Measurements from ENCODE around the gene GNE. TPM values are rescaled to one million over a fixed set of nuclear protein-coding genes. Genes with fewer than 3 reads are reported as not detected.

The GNE gene
- total and polyA plus RNA-seq, 2 of the 13 experiments (the other 11 are each of a cell fraction or from before 2014, with no cell fraction given), result 16.1 to 24.1 TPM

DNA sequence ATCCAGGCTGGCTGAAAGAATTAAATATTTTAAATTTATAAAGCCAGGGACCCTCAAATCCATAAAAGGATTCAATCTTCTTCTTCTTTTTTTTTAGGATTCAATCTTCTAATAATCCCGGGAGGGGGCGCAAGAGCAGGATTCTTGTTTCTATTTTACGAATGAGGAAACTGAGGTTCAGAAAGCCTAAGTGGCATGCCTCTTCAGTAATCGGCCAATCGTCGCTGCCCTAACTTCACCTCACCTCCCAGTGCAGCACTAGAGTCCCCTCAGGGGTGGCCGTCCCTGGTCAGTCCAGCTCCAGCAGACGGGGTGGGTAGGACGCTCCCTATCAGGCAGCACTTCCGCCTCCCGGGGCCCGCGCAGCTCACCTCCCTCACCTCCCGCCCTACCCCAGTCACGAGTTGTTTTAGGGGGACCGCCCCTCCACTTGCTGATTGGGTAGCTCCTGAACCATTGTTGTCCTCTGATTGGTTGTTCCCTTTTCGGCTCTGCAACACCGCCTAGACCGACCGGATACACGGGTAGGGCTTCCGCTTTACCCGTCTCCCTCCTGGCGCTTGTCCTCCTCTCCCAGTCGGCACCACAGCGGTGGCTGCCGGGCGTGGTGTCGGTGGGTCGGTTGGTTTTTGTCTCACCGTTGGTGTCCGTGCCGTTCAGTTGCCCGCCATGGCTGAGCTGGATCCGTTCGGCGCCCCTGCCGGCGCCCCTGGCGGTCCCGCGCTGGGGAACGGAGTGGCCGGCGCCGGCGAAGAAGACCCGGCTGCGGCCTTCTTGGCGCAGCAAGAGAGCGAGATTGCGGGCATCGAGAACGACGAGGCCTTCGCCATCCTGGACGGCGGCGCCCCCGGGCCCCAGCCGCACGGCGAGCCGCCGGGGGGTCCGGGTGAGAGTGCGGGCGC is 67.6 kb downstream of the GNE start, which contains the start of gene CLTA (continued):
- TF ChIP-seq EP300 (IDR thresholded peaks at IDR 0.05; ENCODE audit: low read depth in 2 of 2, low read length in 2 of 2) (0 out of 4 replicates have a peak, but pooled peaks of 1 of the 2 experiments have one; percentile 8), EP300 (CRISPR knock-in tag; IDR thresholded peaks at IDR 0.05; ENCODE audit: borderline replicate concordance) (no peak; the same call in 1 of the 2 replicates), ZSCAN20 (CRISPR knock-in tag; IDR thresholded peaks at IDR 0.05; ENCODE audit: borderline replicate concordance) (0 out of 2 replicates have a peak, but pooled peaks have one; percentile 63), PCBP1 (IDR thresholded peaks at IDR 0.05; ENCODE audit: borderline replicate concordance, low read depth, low read length) (0 out of 2 replicates have a peak, but pooled peaks have one; percentile 30), ZNF879 (CRISPR knock-in tag; IDR thresholded peaks at IDR 0.05) (no peak), ZNF614 (CRISPR knock-in tag; IDR thresholded peaks at IDR 0.05; ENCODE audit: borderline replicate concordance) (peak; percentile 53; the same call in 1 of the 2 replicates), ZNF547 (CRISPR knock-in tag; IDR thresholded peaks at IDR 0.05) (peak; percentile 73; the same call in 1 of the 2 replicates), ZNF225 (CRISPR knock-in tag; IDR thresholded peaks at IDR 0.05) (0 out of 2 replicates have a peak, but pooled peaks have one; percentile 37), ZNF274 (CRISPR knock-in tag; IDR thresholded peaks at IDR 0.05) (peak; percentile 85), ZKSCAN1 (IDR thresholded peaks at IDR 0.05; ENCODE audit: low read length) (no peak), ZNF546 (CRISPR knock-in tag; conservative IDR thresholded peaks at IDR 0.05) (peak; percentile 76; the same call in 1 of the 2 replicates), ZNF589 (CRISPR knock-in tag; conservative IDR thresholded peaks at IDR 0.05) (0 out of 2 replicates have a peak, but pooled peaks have one; percentile 52), ELF1 (CRISPR knock-in tag; IDR thresholded peaks at IDR 0.05) (peak; percentile 94), PHF8 (CRISPR knock-in tag; IDR thresholded peaks at IDR 0.05) (peak; percentile 99), KDM2A (CRISPR knock-in tag; IDR thresholded peaks at IDR 0.05; ENCODE audit: borderline replicate concordance, low read depth) (peak; percentile 83), ZNF782 (CRISPR knock-in tag; IDR thresholded peaks at IDR 0.05; ENCODE audit: borderline replicate concordance) (peak; percentile 90; the same call in 1 of the 2 replicates), ZNF768 (CRISPR knock-in tag; IDR thresholded peaks at IDR 0.05) (peak; percentile 74; the same call in 1 of the 2 replicates), KLF9 (CRISPR knock-in tag; IDR thresholded peaks at IDR 0.05; ENCODE audit: low read depth) (no peak), THYN1 (CRISPR knock-in tag; IDR thresholded peaks at IDR 0.05; ENCODE audit: borderline replicate concordance, low read depth) (no peak; the same call in 1 of the 2 replicates)
- TF ChIP-seq, protein P1, sequence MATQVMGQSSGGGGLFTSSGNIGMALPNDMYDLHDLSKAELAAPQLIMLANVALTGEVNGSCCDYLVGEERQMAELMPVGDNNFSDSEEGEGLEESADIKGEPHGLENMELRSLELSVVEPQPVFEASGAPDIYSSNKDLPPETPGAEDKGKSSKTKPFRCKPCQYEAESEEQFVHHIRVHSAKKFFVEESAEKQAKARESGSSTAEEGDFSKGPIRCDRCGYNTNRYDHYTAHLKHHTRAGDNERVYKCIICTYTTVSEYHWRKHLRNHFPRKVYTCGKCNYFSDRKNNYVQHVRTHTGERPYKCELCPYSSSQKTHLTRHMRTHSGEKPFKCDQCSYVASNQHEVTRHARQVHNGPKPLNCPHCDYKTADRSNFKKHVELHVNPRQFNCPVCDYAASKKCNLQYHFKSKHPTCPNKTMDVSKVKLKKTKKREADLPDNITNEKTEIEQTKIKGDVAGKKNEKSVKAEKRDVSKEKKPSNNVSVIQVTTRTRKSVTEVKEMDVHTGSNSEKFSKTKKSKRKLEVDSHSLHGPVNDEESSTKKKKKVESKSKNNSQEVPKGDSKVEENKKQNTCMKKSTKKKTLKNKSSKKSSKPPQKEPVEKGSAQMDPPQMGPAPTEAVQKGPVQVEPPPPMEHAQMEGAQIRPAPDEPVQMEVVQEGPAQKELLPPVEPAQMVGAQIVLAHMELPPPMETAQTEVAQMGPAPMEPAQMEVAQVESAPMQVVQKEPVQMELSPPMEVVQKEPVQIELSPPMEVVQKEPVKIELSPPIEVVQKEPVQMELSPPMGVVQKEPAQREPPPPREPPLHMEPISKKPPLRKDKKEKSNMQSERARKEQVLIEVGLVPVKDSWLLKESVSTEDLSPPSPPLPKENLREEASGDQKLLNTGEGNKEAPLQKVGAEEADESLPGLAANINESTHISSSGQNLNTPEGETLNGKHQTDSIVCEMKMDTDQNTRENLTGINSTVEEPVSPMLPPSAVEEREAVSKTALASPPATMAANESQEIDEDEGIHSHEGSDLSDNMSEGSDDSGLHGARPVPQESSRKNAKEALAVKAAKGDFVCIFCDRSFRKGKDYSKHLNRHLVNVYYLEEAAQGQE (IDR thresholded peaks at IDR 0.05; ENCODE audit: borderline replicate concordance in 1 of 2, low read depth in 1 of 2, low read length in 2 of 2), result no peak; a peak in 1 of 4 replicates
- TF ChIP-seq, protein P2, sequence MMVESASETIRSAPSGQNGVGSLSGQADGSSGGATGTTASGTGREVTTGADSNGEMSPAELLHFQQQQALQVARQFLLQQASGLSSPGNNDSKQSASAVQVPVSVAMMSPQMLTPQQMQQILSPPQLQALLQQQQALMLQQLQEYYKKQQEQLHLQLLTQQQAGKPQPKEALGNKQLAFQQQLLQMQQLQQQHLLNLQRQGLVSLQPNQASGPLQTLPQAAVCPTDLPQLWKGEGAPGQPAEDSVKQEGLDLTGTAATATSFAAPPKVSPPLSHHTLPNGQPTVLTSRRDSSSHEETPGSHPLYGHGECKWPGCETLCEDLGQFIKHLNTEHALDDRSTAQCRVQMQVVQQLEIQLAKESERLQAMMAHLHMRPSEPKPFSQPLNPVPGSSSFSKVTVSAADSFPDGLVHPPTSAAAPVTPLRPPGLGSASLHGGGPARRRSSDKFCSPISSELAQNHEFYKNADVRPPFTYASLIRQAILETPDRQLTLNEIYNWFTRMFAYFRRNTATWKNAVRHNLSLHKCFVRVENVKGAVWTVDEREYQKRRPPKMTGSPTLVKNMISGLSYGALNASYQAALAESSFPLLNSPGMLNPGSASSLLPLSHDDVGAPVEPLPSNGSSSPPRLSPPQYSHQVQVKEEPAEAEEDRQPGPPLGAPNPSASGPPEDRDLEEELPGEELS (CRISPR knock-in tag; IDR thresholded peaks at IDR 0.05), result peak; percentile 64
- TF ChIP-seq, protein P3, sequence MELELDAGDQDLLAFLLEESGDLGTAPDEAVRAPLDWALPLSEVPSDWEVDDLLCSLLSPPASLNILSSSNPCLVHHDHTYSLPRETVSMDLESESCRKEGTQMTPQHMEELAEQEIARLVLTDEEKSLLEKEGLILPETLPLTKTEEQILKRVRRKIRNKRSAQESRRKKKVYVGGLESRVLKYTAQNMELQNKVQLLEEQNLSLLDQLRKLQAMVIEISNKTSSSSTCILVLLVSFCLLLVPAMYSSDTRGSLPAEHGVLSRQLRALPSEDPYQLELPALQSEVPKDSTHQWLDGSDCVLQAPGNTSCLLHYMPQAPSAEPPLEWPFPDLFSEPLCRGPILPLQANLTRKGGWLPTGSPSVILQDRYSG (CRISPR knock-in tag; IDR thresholded peaks at IDR 0.05), result 0 out of 2 replicates have a peak, but pooled peaks have one; percentile 81
